IPS-18a (cell line): Measurements from ENCODE around the gene C3orf49.

Source experiments
- H3K27ac ChIP-seq: one replicate; pipeline ENCODE4 v1.5.1; 2013; ENCODE audit warnings: low read length
- H3K27me3 ChIP-seq: one replicate; pipeline ENCODE4 v1.6.1; 2013; ENCODE audit warnings: mild to moderate bottlenecking, low read length; ENCODE audit not compliant: control insufficient read depth, insufficient read depth
- H3K36me3 ChIP-seq: one replicate; pipeline ENCODE4 v1.6.1; 2013; ENCODE audit warnings: low read depth, low read length; ENCODE audit not compliant: control insufficient read depth
- H3K4me1 ChIP-seq: one replicate; pipeline ENCODE4 v1.6.1; 2013; ENCODE audit warnings: low read depth, low read length; ENCODE audit not compliant: control insufficient read depth
- H3K4me3 ChIP-seq: one replicate; pipeline ENCODE4 v1.5.1; 2013; ENCODE audit warnings: low read length
- H3K9ac ChIP-seq: one replicate; pipeline ENCODE4 v1.6.1; 2013; ENCODE audit warnings: mild to moderate bottlenecking, low read length, moderate library complexity
- H3K9me3 ChIP-seq: one replicate; pipeline ENCODE4 v1.6.1; 2013; ENCODE audit warnings: low read depth, low read length; ENCODE audit not compliant: control insufficient read depth

Gene C3orf49

GRCh38 chr3:63853106-63853505 is 34.0 kb downstream of the C3orf49 start:
- Histone ChIP-seq H3K36me3 (no peaks in the 10 kb centered on the region), H3K4me3 (no peak overlapping the region), H3K4me1 (peaks cover 37% of the 10 kb centered on the region), H3K9me3 (no peaks in the 10 kb centered on the region), H3K27ac (no peak overlapping the region), H3K27me3 (no peaks in the 10 kb centered on the region), H3K9ac (no peak overlapping the region)

- Histone ChIP-seq H3K4me3 (no peak overlapping the region), H3K4me1 (peaks cover 32% of the 10 kb centered on the region), H3K27ac (no peak overlapping the region), H3K27me3 (no peaks in the 10 kb centered on the region), H3K36me3 (no peaks in the 10 kb centered on the region), H3K9me3 (no peaks in the 10 kb centered on the region), H3K9ac (no peak overlapping the region)
Observed at GRCh38 chr3:63855333-63855940, 36.3 kb downstream of the C3orf49 start.

- no peaks in the 10 kb centered on the region for H3K9me3 ChIP-seq
- no peak overlapping the region for H3K4me3 ChIP-seq
- no peaks in the 10 kb centered on the region for H3K36me3 ChIP-seq
- H3K27ac ChIP-seq = no peak overlapping the region
- H3K9ac ChIP-seq = no peak overlapping the region
- H3K4me1 ChIP-seq = peaks cover 49% of the 10 kb centered on the region
- no peaks in the 10 kb centered on the region for H3K27me3 ChIP-seq
Observed at GRCh38 chr3:63857311-63857710, 38.2 kb downstream of the C3orf49 start.

- Histone ChIP-seq H3K27me3 (peaks cover 4% of the 10 kb centered on the region), H3K9me3 (no peaks in the 10 kb centered on the region), H3K4me3 (no peak overlapping the region), H3K4me1 (peaks cover 47% of the 10 kb centered on the region), H3K36me3 (no peaks in the 10 kb centered on the region), H3K27ac (no peak overlapping the region), H3K9ac (no peak overlapping the region)
Observed at GRCh38 chr3:63860776-63861175, 41.7 kb downstream of the C3orf49 start.

DNA sequence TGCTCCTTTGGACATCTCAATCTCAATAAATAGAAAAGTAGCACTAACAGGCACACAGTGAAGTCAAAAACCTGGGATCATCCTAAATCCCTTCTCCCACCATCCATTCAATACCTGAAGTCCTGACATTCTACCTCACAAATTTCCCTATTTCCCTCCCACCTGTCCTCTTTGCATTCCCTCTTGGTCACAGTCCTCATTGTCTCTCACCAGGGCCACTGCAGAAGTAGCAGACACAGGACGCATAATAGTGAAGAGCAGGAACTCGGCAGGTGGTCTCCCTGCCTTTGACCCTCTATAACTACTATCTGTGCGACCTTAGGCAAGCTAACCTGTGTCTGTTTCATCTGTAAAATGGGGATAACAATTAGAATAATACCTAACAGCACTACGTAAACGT is 42.2 kb downstream of the C3orf49 start:
- Histone ChIP-seq H3K9me3 (no peaks in the 10 kb centered on the region), H3K4me1 (peaks cover 42% of the 10 kb centered on the region), H3K9ac (no peak overlapping the region), H3K36me3 (no peaks in the 10 kb centered on the region), H3K27ac (no peak overlapping the region), H3K4me3 (peak overlapping the region; percentile 19), H3K27me3 (peaks cover 4% of the 10 kb centered on the region)

- no peaks in the 10 kb centered on the region for H3K36me3 ChIP-seq
- H3K27me3 ChIP-seq = peaks cover 4% of the 10 kb centered on the region
- peak overlapping the region; percentile 25 for H3K27ac ChIP-seq
- peaks cover 33% of the 10 kb centered on the region for H3K4me1 ChIP-seq
- H3K9ac ChIP-seq = peak overlapping the region; percentile 85
- H3K4me3 ChIP-seq = peak overlapping the region; percentile 85
- no peaks in the 10 kb centered on the region for H3K9me3 ChIP-seq
Observed at GRCh38 chr3:63862804-63863149, 43.7 kb downstream of the C3orf49 start.

- H3K9me3 ChIP-seq = no peaks in the 10 kb centered on the region
Observed at GRCh38 chr3:63863150-63864007, 44.3 kb downstream of the C3orf49 start, which contains the start of the genes ATXN7 and THOC7. Gene ATXN7, plus strand, starts transcription at chr3:63863867. Its CDS starts 48,732 bp downstream, at chr3:63912599. Gene THOC7, minus strand, starts transcription at chr3:63863805. Its CDS starts 15 bp downstream, at chr3:63863790.

DNA sequence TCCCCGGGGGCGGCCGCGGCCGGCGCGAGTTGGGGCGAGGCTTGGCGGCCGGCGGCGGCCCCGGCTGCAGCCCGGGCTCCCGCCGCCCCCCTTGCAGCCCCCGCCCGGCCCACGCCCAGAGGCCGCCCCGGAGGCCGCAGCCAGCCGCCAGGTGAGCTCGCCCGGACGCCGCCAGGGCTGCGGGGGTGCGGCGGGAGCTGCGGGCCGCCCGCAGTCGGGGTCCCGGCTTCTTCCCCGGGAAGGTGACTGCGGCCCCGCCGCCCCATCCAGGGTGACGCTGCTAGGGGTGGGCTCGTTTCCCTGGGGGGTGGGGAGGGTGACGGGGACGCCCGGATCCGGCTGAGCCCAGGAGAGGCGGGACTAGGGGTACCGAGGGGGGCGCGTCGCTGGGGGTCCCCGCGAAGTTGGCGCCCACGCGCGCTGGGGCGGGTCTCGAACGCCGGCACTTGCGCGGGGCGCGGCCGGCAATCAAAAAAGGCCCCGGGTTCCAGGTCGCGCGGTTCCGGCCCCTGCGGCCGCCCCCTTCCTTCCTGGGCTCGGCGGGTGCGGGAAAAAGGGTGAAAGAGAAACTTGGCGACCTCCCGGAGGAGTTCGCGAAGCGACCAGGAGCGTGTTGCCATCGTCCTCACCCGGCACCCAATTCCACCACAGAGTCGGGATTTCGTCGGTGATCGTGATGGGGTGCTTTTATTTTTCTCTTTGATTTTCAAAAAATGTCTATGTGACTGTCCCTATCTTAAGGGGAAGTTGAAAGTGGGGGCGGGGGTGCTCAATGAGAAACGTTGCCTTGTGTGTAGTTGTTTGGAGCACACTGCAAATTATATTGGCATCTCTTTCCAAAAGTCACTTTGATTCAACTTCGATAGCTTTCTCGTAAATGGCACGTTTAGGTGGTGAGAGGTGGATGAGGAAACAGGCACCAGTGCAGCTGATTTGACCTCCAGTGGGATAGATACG is 45.2 kb downstream of the C3orf49 start:
- peaks cover 28% of the 10 kb centered on the region for H3K4me1 ChIP-seq
- H3K36me3 ChIP-seq = no peaks in the 10 kb centered on the region
- H3K4me3 ChIP-seq = peak overlapping the region; percentile 78
- H3K27me3 ChIP-seq = peaks cover 4% of the 10 kb centered on the region
- no peaks in the 10 kb centered on the region for H3K9me3 ChIP-seq
- no peak overlapping the region for H3K27ac ChIP-seq
- peak overlapping the region; percentile 59 for H3K9ac ChIP-seq

More at GRCh38 chr3:63863150-63864007, 44.3 kb downstream of the C3orf49 start, which contains the start of the genes ATXN7 and THOC7:
- Histone ChIP-seq H3K27me3 (peaks cover 4% of the 10 kb centered on the region), H3K27ac (peak within 1 kb of the TSS; percentile 25), H3K9ac (peak within 1 kb of the TSS; percentile 85), H3K4me3 (peak within 1 kb of the TSS; percentile 85), H3K36me3 (no peaks in the 10 kb centered on the region), H3K4me1 (peaks cover 29% of the 10 kb centered on the region)

- Histone ChIP-seq H3K27me3 (peaks cover 4% of the 10 kb centered on the region), H3K4me3 (peak overlapping the region; percentile 78), H3K9ac (peak overlapping the region; percentile 59), H3K9me3 (no peaks in the 10 kb centered on the region), H3K4me1 (peaks cover 25% of the 10 kb centered on the region), H3K36me3 (no peaks in the 10 kb centered on the region), H3K27ac (no peak overlapping the region)
Observed at GRCh38 chr3:63864965-63865327, 45.8 kb downstream of the C3orf49 start.

DNA sequence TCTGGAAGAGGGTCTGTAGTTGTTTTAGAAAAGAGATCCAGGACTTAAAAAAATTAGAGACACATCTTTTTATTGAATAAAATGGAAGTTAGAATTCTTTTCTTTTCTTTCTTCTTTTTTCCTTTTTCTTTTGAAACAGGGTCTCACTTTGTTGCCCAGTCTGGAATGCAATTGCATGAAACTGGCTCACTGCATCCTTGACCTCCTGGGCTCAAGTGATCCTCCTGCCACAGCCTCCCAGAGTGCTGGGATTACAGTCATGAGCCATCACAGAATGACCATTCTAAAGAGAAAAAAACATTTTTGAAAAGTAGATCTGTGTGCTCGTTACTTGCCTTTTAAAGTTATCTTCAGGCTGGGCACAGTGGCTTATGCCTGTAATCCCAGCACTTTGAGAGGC is 48.1 kb downstream of the C3orf49 start:
- Histone ChIP-seq H3K27me3 (peaks cover 4% of the 10 kb centered on the region), H3K9me3 (no peaks in the 10 kb centered on the region), H3K36me3 (no peaks in the 10 kb centered on the region), H3K4me3 (no peak overlapping the region), H3K9ac (no peak overlapping the region), H3K4me1 (peaks cover 8% of the 10 kb centered on the region), H3K27ac (no peak overlapping the region)
